Erythroblast (primary cell): ENCODE results near the gene TBC1D24.

Experiments used
- GATA1 ChIP-seq: IDR thresholded peaks from 2 replicates; pipeline ENCODE4 v1.6.1; 2011; ENCODE audit warnings: low read depth, mild to moderate bottlenecking, control low read depth, low read length, moderate library complexity
- POLR2A ChIP-seq: IDR thresholded peaks from 2 replicates; pipeline ENCODE4 v1.6.1; 2011; ENCODE audit warnings: mild to moderate bottlenecking, low read length

DNA sequence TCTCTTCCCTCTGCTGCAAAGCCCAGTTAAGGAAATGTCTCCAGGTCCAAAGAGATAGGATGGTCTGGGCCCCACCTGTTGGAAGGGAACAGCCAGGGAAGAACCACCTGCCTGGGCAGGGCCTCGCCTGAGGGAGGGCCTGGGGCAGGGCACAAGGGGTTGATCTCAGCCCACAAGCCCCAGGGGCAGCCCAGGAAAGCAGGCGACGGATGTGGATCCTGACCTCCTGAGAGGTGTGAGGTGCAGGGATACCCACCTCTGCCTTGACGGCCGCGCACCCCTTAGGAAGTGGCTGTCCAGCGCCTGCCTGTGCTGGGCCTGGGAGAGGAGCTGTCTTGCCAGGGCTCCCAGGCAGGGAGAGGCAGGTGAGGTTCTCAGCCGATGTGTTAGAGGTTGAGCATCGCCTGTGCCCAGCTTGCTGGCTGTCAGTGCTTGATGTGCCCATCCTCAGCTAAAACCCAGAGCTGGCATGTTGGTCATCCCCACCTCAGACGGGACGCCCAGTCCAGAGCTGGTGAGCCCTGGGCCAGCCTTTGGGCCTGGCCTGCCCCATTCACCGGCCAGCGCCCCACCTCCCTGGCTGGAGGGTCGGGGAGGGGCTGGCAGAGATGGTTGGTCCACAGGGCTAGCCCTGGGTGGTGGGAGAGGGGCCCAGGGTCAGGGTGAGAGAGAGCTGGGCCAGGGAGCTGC lies 55.8 kb downstream of the TBC1D24 start:
- TF ChIP-seq POLR2A (no peak), GATA1 (no peak)
